NCI-H1417 treated with DMSO at 0.1 percent for 48 hours (cell line): ENCODE data around the gene CUEDC1.
A peak's percentile ranks its signal among the peaks of the same experiment; 100 is the strongest.

Experiments
- DNase-seq: peaks from one replicate; lab custom pipeline; 2025; lab: John Stamatoyannopoulos, UW

Gene CUEDC1

GRCh38 chr17:57915544-57915943 is 39.7 kb downstream of the CUEDC1 start:
- DNase-seq, result no peak

- no peak for DNase-seq
Observed at GRCh38 chr17:57914273-57915142, 40.7 kb downstream of the CUEDC1 start.

GRCh38 chr17:57913575-57914272 is 41.5 kb downstream of the CUEDC1 start:
- DNase-seq, result no peak

GRCh38 chr17:57911834-57912673 is 43.2 kb downstream of the CUEDC1 start:
- DNase-seq, result no peak

GRCh38 chr17:57910462-57911420 is 44.5 kb downstream of the CUEDC1 start:
- DNase-seq, result no peak

GRCh38 chr17:57909551-57909950 is 45.7 kb downstream of the CUEDC1 start:
- no peak for DNase-seq

GRCh38 chr17:57908278-57908677 is 46.9 kb downstream of the CUEDC1 start:
- DNase-seq, result no peak

GRCh38 chr17:57906910-57907309 is 48.3 kb downstream of the CUEDC1 start:
- no peak for DNase-seq

- no peak for DNase-seq
Observed at GRCh38 chr17:57905875-57906455, 49.2 kb downstream of the CUEDC1 start.

- DNase-seq, result no peak
Observed at GRCh38 chr17:57903961-57904360, 51.3 kb downstream of the CUEDC1 start.

GRCh38 chr17:57902800-57903759 is 52.1 kb downstream of the CUEDC1 start:
- DNase-seq, result no peak

GRCh38 chr17:57902117-57902799 is 53.0 kb downstream of the CUEDC1 start:
- no peak for DNase-seq

- DNase-seq, result peak; percentile 82
Observed at GRCh38 chr17:57900991-57901743, 54.0 kb downstream of the CUEDC1 start.

GRCh38 chr17:57899822-57900221 is 55.4 kb downstream of the CUEDC1 start:
- no peak for DNase-seq

GRCh38 chr17:57899391-57899790 is 55.8 kb downstream of the CUEDC1 start:
- no peak for DNase-seq

- no peak for DNase-seq
Observed at GRCh38 chr17:57898487-57899311, 56.5 kb downstream of the CUEDC1 start.

GRCh38 chr17:57895382-57896060 is 59.7 kb downstream of the CUEDC1 start:
- DNase-seq, result no peak
